HG03460 (cell line): Measurements from ENCODE around the gene ORM2.

Experiments used
- ATAC-seq: cut with Tn5 transposase; IDR thresholded peaks from one replicate; pipeline ENCODE4 v1.9.1; 2021; ENCODE audit not compliant: unreplicated experiment

ORM2 gene

GRCh38 chr9:114346146-114346545 lies 16.5 kb downstream of the ORM2 start:
- ATAC-seq: no peak

DNA sequence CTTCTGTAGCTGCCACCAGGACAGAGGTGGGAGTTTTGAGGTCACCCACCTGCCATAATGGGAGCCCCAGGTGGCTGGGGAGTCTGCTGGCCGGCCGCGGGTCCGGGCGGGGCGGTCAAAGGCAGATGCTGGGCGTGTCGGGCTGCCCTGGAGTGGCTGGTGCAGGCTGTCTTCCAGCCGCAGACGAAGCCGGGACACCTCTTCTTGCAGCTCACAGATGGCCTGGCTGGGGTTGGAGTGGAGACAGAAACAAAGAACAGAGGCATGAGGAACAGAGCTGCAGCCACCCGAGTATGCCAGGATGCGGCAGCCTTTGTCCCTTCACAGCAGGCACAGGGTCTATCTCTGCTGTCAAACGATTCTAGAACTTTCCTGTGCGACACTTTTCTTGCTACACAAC lies 18.0 kb downstream of the ORM2 start:
- ATAC-seq: no peak

DNA sequence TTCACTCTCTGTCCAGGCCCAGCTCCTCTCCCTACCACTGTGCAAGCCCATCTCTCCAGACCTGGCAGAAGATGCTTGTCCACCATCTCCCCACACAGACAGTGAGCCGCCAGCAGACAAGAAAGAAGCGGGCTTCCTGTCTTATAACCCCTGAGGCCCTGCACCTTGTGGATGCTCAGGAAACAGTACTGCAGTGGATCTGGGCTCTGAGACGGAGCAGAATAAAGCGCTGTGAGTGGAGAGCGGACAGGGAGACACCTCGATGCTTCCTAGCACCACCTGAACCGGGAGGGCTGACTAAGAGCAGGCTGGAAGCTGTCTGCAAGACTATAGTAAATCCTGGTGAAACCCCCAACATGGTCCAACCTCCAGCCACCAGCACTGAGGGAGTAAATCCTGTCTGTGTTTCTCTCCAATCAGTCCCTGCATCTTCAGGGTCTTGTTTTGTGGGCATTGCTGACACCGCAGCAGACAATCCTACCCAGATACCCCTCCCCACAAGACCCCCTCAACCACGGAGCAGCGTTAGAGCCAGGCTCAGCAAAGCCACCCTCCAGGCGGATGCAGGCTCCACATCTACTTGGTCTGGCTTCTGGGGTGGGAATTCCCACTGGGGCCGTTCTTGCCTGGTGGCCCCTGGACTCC lies 18.7 kb downstream of the ORM2 start:
- ATAC-seq: no peak

- peak; percentile 91 for ATAC-seq
These were observed 19.3 kb downstream of the ORM2 start for GRCh38 chr9:114348906-114349482.

- no peak for ATAC-seq
These were observed 20.2 kb downstream of the ORM2 start for GRCh38 chr9:114349713-114350480.

DNA sequence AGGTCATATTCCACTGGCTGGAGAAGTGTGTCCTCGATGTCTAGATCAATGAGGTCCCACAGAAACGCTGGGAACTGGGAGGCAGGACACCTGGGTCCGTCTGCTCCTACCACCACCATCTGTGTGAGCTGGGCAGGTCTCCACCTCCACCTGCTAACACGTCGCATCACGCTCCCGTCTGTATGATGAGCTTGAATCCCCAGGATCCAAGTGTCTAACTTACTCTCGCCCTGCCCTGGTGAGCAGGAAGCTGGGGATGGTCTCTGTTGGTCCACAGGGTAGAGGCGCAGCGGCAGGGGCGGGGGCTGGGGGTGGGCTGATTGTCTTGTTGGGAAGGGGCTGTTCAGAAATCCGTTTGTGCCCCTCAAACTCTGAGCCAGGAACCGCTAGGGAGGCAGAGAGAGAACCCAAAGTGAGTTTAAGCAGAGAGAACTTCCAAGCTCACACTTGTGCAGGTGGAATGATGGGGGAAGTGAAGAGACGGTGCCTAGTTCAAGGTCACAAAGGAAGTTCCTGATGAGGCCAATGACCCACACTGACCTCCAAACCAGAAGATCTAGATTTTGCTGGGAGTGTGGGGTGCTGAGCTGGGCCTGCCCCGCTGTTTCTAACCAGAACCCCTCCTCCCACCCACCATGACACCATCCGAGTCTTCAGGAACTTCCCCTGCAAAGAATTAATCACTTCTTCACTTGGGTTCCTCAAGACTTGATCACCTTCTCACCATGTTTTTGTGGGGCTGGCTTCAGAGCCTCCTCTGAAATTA lies 21.1 kb downstream of the ORM2 start:
- ATAC-seq: no peak

- ATAC-seq: no peak
These were observed 22.3 kb downstream of the ORM2 start for GRCh38 chr9:114351932-114352331.

DNA sequence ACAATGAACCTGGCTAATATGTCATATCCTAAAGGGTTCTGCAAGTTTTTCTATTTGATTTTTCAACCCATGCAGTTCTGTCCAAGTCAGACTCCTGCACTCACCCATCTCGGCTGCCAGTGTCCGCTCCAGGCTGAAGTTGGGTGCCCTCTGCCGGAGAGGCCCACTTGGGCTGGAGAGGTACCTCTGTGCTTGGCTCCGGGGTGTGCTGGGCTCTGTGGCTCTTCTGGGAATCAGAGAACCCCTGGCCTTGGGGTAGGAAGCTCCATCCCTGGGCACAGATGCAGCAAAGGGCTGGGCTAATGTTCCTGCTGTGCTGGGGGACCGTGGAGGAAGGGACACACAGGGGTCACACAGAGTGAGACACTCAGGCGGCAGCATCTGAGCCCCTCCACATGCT lies 26.2 kb downstream of the ORM2 start:
- no peak for ATAC-seq

DNA sequence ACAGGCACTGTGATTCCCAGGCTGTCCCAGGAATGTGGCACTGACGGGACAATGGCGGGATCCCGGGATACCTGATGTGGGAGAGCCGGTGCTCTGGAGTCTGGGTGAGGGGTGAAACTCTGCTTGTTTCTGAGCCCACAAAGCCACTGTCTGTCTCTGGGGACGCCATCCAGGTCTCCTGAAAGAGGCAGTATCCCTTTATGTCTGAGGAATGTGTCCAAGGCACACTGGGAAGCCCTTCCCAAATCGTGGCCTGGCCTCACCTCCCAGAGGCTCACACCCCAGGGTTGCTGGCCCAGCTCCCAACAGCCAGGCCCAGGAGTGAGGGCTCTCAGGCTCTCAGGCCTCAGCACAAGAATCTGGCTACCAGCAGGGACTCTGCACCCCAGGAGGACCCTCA lies 27.1 kb downstream of the ORM2 start:
- ATAC-seq: no peak

DNA sequence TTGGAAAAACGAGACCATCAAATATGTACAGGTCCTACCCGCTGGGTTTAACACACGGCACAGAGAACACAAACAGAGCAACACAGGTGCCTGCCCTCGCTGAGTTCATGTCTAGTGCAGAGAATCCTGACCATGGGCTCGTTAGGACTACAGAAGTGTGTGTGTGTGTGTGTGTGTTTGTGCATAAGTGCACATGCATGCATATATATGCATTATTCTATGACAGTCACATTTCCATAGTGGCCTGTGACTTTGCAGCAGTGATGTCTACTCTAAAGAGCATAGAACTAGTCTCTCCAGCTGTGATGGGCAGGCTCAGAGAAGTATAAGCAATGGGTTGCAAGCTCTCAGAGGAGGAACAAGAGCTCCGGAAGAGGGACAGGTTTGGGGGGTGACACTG lies 27.7 kb downstream of the ORM2 start:
- ATAC-seq: no peak

- ATAC-seq: no peak
These were observed 28.3 kb downstream of the ORM2 start for GRCh38 chr9:114357911-114358328.

- ATAC-seq: no peak
These were observed 30.1 kb downstream of the ORM2 start for GRCh38 chr9:114359801-114360200.

DNA sequence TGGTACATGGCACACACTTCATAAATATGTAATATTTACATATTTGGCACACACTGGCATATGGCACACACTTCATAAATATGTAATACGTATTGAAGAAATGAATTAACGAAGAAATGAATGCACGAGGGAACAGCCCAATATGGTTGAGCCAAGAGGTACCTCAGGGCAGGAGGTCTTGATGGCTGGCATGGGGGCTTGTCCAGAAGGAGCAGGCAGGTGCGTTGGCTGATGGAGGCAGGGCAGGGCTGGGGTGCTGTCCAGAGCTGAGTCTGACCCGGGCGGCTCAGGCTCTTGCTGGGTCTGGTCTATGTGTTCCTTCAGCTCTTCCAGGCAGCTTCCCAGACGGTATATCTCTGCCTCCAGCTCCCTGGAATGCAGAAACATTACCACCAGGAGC lies 31.9 kb downstream of the ORM2 start:
- no peak for ATAC-seq

- ATAC-seq: no peak
These were observed 32.7 kb downstream of the ORM2 start for GRCh38 chr9:114362394-114362793.

DNA sequence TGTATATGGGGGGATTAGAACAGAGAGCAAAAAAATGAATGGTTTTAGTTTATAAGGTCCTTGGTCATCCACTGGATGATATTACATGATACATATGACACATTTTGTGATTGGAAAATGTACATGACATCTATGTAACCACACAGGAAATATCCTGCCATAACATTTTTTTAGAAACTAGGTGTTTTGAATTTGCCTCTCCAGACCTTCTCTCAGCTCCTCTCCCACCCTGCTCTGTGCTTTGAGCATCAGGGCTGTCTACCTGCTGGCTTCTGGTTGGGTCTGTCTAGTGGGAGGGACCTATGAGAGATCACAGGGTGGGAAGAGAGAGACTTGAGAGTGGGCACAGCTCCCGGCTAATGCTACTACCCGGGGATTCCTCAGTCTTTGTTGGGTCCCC lies 33.8 kb downstream of the ORM2 start:
- no peak for ATAC-seq

DNA sequence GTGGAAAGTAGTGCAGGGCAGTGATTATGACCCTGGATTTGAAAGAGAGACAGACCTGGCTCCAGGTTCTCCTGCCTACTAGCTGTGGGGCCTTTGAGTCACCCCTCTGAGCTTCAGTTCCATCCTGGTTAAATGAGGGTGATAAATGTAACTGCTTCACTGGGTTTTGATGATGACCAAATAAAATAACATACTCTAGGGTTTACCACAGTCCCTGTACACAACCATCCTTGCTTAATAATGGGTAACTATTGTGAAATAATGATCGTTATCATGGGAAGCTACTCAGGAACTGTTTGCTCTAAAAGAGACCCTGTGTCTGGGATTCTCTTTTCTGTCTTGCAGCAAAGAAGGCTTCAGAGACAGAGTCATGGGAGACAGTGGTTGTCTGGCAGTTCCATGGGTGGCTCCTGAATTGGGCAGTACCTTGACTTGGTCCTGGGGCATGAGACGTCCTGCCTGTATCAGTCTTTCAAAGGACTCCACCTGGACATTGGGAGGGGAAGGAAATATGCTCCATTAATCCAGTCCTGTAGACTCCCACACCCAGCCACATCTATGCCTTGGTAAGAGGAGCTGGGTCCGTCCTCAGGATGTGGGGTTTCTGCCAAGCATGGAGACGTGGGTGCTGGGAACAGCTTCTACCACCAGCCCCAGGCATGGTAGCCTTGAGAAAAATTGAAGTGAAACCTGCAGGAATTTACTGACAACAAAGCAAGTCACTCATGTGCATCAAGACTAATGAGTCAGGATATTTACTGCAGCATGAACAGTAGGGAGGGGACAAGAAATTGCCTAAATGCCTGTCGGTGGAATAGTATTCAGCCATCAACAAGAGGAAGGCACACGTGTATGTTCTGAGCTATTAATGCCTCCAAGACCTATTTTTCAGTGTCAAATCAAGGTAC lies 34.7 kb downstream of the ORM2 start:
- no peak for ATAC-seq

- no peak for ATAC-seq
These were observed 35.5 kb downstream of the ORM2 start for GRCh38 chr9:114365194-114365593.

DNA sequence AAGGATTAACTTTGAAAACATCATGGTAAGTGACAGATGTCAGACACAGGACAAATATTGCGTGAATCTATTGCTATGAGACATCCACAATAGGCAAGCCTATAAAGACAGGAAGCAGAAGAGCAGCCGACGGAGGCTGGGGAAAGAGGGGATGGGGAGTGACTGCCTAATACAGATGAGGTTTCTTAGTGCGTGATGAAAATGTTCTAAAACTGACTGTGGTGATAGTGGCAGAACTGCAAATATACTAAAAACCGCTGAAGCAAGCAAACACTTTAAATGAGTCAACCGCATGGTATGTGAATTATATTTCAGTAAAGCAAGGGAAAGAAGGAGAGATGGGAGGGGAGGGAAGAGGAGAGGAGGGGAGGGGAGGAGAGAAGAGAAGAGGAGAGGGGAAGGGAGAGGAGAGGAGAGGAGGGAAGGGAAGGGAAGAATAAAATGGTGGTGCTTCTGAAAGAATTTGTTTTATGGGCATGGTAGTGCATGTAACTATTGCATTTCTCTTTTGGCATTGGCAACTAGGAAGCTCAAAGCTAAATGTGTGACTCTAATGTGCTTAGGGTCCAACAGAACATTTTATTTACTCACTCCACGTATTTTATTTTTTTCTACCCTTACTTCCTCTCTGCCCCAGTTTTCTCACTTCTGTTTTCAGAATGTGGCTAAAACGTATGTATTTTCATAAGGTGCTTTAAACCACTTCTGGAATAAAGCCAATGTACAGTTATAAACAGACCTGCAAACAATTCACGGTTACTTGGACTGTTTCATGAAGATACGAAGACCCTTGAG lies 36.9 kb downstream of the ORM2 start:
- ATAC-seq: peak; percentile 50

GRCh38 chr9:114367366-114367765 lies 37.7 kb downstream of the ORM2 start:
- ATAC-seq: no peak
